Prostate gland (tissue), 2 donors: ENCODE measurements around the gene ARHGEF11. TPM values are rescaled to one million over a fixed set of nuclear protein-coding genes. Genes with fewer than 3 reads are reported as not detected.

Experiments
- DNase-seq: peaks from one replicate; pipeline ENCODE4 v3.0.0-alpha.2; 2019; ENCODE audit warnings: low spot score
- H3K27ac ChIP-seq, 2 donors: fragments of 200-600 bp; sonication (generic); 2 replicates each; pipeline ENCODE4 v1.5.1; 2017 to 2019
- H3K27me3 ChIP-seq: fragments of 200-600 bp; sonication (generic); replicated peaks from 2 replicates; pipeline ENCODE4 v1.5.1; 2019; ENCODE audit not compliant: insufficient read depth
- H3K36me3 ChIP-seq, 2 donors: fragments of 200-600 bp; sonication (generic); 1 replicate in 1 of 2; 2 replicates in 1 of 2; pipeline versions ENCODE4 v1.5.1 to v1.8.1; 2017 to 2019
- H3K4me1 ChIP-seq: fragments of 200-600 bp; sonication (generic); replicated peaks from 2 replicates; pipeline ENCODE4 v1.5.1; 2019
- H3K4me3 ChIP-seq, 2 donors: fragments of 200-600 bp; sonication (generic); 2 replicates each; pipeline ENCODE4 v1.5.1; 2017 to 2019
- H3K9me3 ChIP-seq: fragments of 200-600 bp; sonication (generic); 2 replicates; pipeline ENCODE4 v1.5.1; 2017
- POLR2A ChIP-seq: fragments of 450-650 bp; IDR thresholded peaks from one replicate; pipeline ENCODE4 v1.6.1; 2016; ENCODE audit warnings: antibody characterized with exemption, mild to moderate bottlenecking
- POLR2AphosphoS5 ChIP-seq: sonication (generic); formaldehyde crosslinking; IDR thresholded peaks from one replicate; pipeline ENCODE4 v1.6.1; 2017; ENCODE audit warnings: antibody characterized with exemption
- WGBS: methylation state at CpG from one replicate; pipeline ENCODE4 v1.1.5; 2018; 5-methylcytosine and 5-hydroxymethylcytosine counted together
- intact Hi-C: fragments of 100-400 bp; cut with DNase I; formaldehyde crosslinking; loops from one replicate; pipeline ENCODE4 v1.14.2; 2022
- total RNA-seq, 2 donors: library from RNA; depleted of rRNA; stranded (reverse); fragments of >200 nt; gene quantifications; one replicate each; pipeline ENCODE4 v1.1.0, GENCODE V29; 2016
- TF ChIP-seq, protein P1 (sequence below), 4 experiments: fragments of 200-600 bp in 2 of 4; fragments of 450-650 bp in 2 of 4; sonication (generic) in 2 of 4; IDR thresholded peaks; 1 replicate in 3 of 4; 2 replicates in 1 of 4; pipeline ENCODE4 v1.5.1; 2016 to 2019; ENCODE audit warnings: antibody characterized with exemption in 4 of 4, mild to moderate bottlenecking in 2 of 4, moderate library complexity in 2 of 4

ARHGEF11 gene
- total RNA-seq, 2 donors from 2014 or later = 38.3 to 92.6 TPM

GRCh38 chr1:156941675-156942074 lies 103.9 kb downstream of the ARHGEF11 start:
- no peaks in the 10 kb centered on the region for H3K4me1 ChIP-seq
- intact Hi-C loops = no loop called here
- H3K36me3 ChIP-seq = peaks cover 0 to 14% of the 10 kb centered on the region in 2 donors
- DNase-seq = no peak
- 93% methylated on average over 10 of the region's 10 CpGs for WGBS
- H3K9me3 ChIP-seq = no peaks in the 10 kb centered on the region
- no peak overlapping the region for H3K4me3 ChIP-seq
- H3K27ac ChIP-seq = no peak overlapping the region
- no peaks in the 10 kb centered on the region for H3K27me3 ChIP-seq
- TF ChIP-seq, protein P1, sequence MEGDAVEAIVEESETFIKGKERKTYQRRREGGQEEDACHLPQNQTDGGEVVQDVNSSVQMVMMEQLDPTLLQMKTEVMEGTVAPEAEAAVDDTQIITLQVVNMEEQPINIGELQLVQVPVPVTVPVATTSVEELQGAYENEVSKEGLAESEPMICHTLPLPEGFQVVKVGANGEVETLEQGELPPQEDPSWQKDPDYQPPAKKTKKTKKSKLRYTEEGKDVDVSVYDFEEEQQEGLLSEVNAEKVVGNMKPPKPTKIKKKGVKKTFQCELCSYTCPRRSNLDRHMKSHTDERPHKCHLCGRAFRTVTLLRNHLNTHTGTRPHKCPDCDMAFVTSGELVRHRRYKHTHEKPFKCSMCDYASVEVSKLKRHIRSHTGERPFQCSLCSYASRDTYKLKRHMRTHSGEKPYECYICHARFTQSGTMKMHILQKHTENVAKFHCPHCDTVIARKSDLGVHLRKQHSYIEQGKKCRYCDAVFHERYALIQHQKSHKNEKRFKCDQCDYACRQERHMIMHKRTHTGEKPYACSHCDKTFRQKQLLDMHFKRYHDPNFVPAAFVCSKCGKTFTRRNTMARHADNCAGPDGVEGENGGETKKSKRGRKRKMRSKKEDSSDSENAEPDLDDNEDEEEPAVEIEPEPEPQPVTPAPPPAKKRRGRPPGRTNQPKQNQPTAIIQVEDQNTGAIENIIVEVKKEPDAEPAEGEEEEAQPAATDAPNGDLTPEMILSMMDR (IDR thresholded peaks at IDR 0.05) = no peak
- no peak for TF ChIP-seq POLR2A
- no peak for TF ChIP-seq POLR2AphosphoS5

- H3K9me3 ChIP-seq = no peaks in the 10 kb centered on the region
- H3K4me1 ChIP-seq = no peaks in the 10 kb centered on the region
- no peak overlapping the region for H3K27ac ChIP-seq
- H3K36me3 ChIP-seq = peaks cover 0 to 9% of the 10 kb centered on the region in 2 donors
- no peak overlapping the region for H3K4me3 ChIP-seq
- H3K27me3 ChIP-seq = no peaks in the 10 kb centered on the region
- WGBS = 85% methylated on average over 13 of the region's 13 CpGs
- TF ChIP-seq POLR2AphosphoS5 (no peak), POLR2A (no peak)
- TF ChIP-seq, protein P1 (IDR thresholded peaks at IDR 0.05) = no peak
- intact Hi-C loops = no loop called here
- no peak for DNase-seq
These were observed 105.7 kb downstream of the ARHGEF11 start for GRCh38 chr1:156939786-156940334.

DNA sequence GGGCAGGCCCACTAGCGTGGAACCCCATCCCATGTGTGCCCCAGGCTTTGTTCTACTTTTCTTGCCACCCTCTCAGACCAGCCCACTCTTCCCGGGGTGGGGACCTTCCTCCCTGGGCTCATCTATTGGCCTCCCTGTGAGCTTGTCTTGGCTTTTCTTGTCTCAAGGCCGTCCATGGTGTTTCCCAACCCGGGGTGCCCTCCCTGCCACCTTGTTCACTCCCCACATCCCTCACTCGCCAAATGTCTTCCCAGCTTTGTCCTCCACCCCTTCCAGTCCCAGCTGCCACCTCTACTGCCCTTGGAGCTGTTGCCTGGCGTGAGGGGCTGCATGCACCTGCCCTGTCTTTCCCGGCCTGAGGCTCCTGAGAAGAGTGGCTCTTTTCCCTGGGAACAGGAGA lies 106.7 kb downstream of the ARHGEF11 start:
- DNase-seq = no peak
- TF ChIP-seq POLR2AphosphoS5 = no peak
- no peak for TF ChIP-seq POLR2A
- TF ChIP-seq, protein P1 (IDR thresholded peaks at IDR 0.05) = no peak
- intact Hi-C loops = no loop called here
- Histone ChIP-seq H3K4me1 (no peaks in the 10 kb centered on the region), H3K36me3 (peaks cover 0 to 9% of the 10 kb centered on the region in 2 donors), H3K27ac (no peak overlapping the region), H3K27me3 (no peaks in the 10 kb centered on the region), H3K9me3 (no peaks in the 10 kb centered on the region), H3K4me3 (no peak overlapping the region)
- 87% methylated on average over 7 of the region's 7 CpGs for whole genome bisulfite sequencing

DNA sequence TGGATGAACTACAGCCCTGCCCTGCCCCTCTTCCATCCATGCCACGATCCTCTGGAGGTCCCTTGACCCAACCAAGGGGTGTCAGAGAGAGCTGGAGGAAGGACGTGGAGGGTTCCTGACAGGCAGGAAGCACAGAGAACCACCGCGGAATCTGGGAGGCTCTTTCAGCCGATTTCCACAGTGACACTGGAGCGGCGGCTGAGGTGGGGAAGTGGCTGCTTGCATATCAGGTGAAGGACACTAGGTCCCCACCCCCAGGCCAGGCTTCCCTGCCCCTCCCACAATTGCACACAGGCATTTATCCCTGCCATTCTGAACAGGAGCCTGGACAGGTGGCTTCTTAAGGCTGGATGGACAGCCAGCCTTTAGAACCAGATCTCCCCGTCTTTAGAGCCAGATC lies 107.7 kb downstream of the ARHGEF11 start:
- intact Hi-C loops = no loop called here
- Histone ChIP-seq H3K4me3 (no peak overlapping the region), H3K27me3 (no peaks in the 10 kb centered on the region), H3K4me1 (no peaks in the 10 kb centered on the region), H3K36me3 (peaks cover 0 to 9% of the 10 kb centered on the region in 2 donors), H3K27ac (no peak overlapping the region), H3K9me3 (no peaks in the 10 kb centered on the region)
- no peak for DNase-seq
- WGBS = 74% methylated on average over 8 of the region's 8 CpGs
- TF ChIP-seq POLR2AphosphoS5 (no peak), POLR2A (no peak)
- TF ChIP-seq, protein P1 (IDR thresholded peaks at IDR 0.05) = no peak

DNA sequence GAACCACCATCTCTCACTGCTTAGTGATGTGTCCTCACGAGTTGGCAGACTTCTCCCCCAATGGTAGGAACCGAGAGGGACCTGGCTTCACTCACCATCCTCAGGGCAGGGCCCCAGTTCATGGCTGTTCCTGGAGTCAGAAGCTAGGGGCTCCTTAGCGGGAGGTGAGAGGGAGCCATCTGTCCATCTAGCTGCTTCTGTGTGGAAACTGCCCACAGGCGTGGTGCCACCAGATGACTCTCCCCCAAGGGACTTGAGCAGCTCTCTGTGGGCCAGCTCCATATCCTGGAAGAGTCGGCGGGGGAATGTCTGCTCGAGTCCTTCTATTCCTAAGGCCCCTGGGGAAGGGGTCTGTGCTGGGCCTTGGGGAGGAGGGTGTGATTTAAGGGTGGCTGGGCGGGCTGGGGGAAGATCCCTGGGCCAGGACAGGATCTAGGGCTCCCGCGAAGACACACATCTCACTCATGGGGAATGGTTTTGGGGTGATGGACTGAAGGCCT lies 108.8 kb downstream of the ARHGEF11 start:
- Histone ChIP-seq H3K9me3 (no peaks in the 10 kb centered on the region), H3K36me3 (peaks cover 0 to 9% of the 10 kb centered on the region in 2 donors), H3K27ac (no peak overlapping the region), H3K4me3 (no peak overlapping the region), H3K4me1 (no peaks in the 10 kb centered on the region), H3K27me3 (no peaks in the 10 kb centered on the region)
- TF ChIP-seq, protein P1 (IDR thresholded peaks at IDR 0.05) = no peak
- TF ChIP-seq POLR2AphosphoS5 (no peak), POLR2A (no peak)
- 82% methylated on average over 10 of the region's 10 CpGs for WGBS
- intact Hi-C loops = no loop called here
- no peak for DNase-seq
